Lower lobe of right lung (tissue), 2 donors: ENCODE measurements around the gene OCA2. TPM values are rescaled to one million over a fixed set of nuclear protein-coding genes. Genes with fewer than 3 reads are reported as not detected.
A peak's percentile ranks its signal among the peaks of the same experiment; 100 is the strongest.

Source experiments
- ATAC-seq, 2 donors: fragments of 200-7000 bp; cut with Tn5 transposase; one replicate each; pipeline ENCODE4 v1.9.1; 2020 to 2022; ENCODE audit warnings: mild to moderate bottlenecking in 2 of 2, moderate library complexity in 2 of 2
- DNase-seq: peaks from one replicate; pipeline ENCODE4 v3.0.0-alpha.2; 2020
- H3K27ac ChIP-seq: fragments of 200-600 bp; one replicate; pipeline ENCODE4 v1.8.0; 2022
- H3K27me3 ChIP-seq: fragments of 200-600 bp; one replicate; pipeline ENCODE4 v1.8.0; 2022; ENCODE audit warnings: low read depth
- H3K36me3 ChIP-seq: fragments of 200-600 bp; one replicate; pipeline ENCODE4 v1.8.0; 2022; ENCODE audit warnings: mild to moderate bottlenecking
- H3K4me1 ChIP-seq: fragments of 200-600 bp; one replicate; pipeline ENCODE4 v1.8.0; 2022
- H3K4me3 ChIP-seq: fragments of 200-600 bp; one replicate; pipeline ENCODE4 v1.8.0; 2022; ENCODE audit warnings: mild to moderate bottlenecking
- H3K9me3 ChIP-seq: fragments of 200-600 bp; one replicate; pipeline ENCODE4 v1.8.0; 2022
- CTCF ChIP-seq: fragments of 200-600 bp; IDR thresholded peaks from one replicate; pipeline ENCODE4 v1.8.0; 2022; ENCODE audit warnings: antibody characterized with exemption, mild to moderate bottlenecking
- intact Hi-C: fragments of 100-400 bp; cut with DNase I; formaldehyde crosslinking; loops from one replicate; pipeline ENCODE4 v1.11.0; 2022
- total RNA-seq: library from RNA; stranded (reverse); fragmentation: NEBNext Ultra II Directional; extraction: Animal tissue kit (Norgen Biotek cat#: 25700); gene quantifications from one replicate; pipeline ENCODE4 v1.2.1, GENCODE V29; 2021
- donor health status: DM: no; HTN: yes; CAD: no; lungs with severe emphysema.

Gene OCA2
- total RNA-seq, 1 donor from 2014 or later: 1.2 TPM

GRCh38 chr15:28096411-28096669 is 2.8 kb downstream of the OCA2 start:
- Histone ChIP-seq H3K4me3 (peak overlapping the region; percentile 59), H3K36me3 (no peaks in the 10 kb centered on the region), H3K27me3 (peaks cover 50% of the 10 kb centered on the region), H3K9me3 (peaks cover 4% of the 10 kb centered on the region), H3K27ac (peak overlapping the region; percentile 72), H3K4me1 (peaks cover 49% of the 10 kb centered on the region)
- intact Hi-C loops: no loop called here
- DNase-seq: no peak
- no peak for ATAC-seq
- no peak for TF ChIP-seq CTCF

DNA sequence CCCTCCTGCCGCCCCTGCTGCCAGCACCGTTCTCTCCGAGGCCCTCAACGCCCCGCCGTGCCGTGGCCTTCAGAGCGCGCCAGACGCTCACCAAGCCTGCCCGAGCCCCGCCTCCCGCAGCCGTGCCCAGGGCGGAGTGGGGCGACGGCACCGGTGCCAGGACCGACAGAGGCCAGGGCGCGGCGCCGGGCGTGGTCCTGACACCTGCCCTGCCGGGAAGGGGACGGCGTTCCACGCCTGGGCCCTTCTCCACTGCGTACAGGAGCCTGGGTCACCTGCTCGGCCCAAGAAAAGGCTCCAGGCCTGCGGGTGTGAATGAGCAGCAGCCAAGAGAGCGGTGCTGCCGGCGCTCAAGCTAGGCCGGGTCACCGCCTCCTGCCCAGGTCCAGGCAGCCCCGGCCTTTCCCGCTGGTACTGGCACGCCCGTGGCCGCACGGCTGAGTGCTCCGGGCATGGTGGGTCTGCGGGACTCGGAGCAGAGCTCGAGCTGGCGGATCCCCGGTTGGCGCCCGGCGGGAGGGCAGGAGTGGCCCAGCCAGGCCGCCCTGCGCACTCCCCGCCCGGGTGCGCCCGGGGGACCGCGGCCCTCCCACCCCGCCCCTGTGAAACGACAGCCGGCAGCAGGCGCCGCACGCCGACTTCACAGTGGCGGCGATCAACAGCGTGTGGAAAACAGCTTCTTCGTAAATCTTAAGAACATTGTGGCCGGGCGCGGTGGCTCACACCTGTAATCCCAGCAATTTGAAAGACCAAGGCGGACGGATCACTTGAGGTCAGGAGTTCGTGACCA is 4.2 kb downstream of the OCA2 start:
- H3K27ac ChIP-seq: peak overlapping the region; percentile 88
- peaks cover 45% of the 10 kb centered on the region for H3K27me3 ChIP-seq
- no peak for TF ChIP-seq CTCF
- intact Hi-C loops: no loop called here
- peak overlapping the region; percentile 59 for H3K4me3 ChIP-seq
- peaks cover 17% of the 10 kb centered on the region for H3K9me3 ChIP-seq
- DNase-seq (peak; percentile 90), ATAC-seq (peak; percentile 84 to 87)
- no peaks in the 10 kb centered on the region for H3K36me3 ChIP-seq
- peaks cover 49% of the 10 kb centered on the region for H3K4me1 ChIP-seq

DNA sequence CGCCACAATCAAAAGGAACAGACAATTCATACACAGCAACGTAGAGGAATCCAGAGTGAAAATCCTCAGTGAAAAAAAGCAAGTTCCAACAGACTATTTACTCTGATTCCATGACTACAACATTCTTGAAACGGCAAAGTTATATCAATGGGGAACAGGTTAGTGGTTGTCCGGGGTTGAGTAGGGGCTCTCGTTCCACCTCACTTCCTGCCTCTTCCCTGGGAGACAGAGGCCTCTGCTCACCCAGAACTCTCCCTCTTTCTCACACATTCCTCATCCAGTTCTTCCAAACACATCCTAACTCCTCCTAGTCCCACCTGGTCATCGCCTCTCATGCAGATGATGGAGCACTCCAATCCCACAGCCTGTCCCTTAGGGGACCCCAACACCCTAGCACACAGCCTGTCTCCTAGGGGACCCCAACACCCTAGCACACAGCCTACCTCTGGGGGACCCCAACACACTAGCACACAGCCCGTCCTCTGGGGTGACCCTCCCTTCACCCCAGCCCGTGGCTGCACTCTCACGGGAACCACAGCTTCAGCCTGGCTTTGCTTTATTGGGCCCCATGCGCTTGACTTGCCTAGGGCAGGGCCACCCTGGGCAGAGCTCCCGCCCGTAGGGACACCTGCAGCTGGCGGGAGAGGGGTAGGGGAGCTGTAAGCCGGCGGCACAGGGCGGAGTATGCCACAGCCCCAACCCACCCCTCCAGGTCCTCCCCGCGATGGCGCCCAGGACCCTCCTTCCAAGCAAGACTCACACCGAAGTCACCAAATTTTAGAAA is 5.2 kb downstream of the OCA2 start:
- intact Hi-C loops: no loop called here
- Histone ChIP-seq H3K36me3 (no peaks in the 10 kb centered on the region), H3K27me3 (peaks cover 45% of the 10 kb centered on the region), H3K27ac (no peak overlapping the region), H3K4me1 (peaks cover 42% of the 10 kb centered on the region), H3K4me3 (peak overlapping the region; percentile 59), H3K9me3 (peaks cover 17% of the 10 kb centered on the region)
- ATAC-seq (no peak), DNase-seq (no peak)
- no peak for TF ChIP-seq CTCF

DNA sequence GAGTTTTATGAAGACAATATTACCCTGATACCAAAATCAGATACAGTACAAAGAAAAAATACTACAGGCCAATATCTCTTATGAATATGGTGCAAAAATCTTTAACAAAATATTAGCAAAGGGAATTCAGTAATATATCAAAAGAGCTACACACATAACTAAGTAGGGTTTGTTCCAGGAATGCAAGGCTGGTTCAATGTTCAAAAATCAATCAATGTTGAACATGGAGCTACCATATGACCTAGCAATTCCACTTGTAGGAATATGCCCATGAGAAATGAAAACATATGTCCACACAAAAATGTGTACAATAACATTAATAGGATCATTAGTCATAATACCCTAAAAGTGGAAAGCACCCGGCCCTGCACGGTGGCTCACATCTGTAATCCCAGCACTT is 7.8 kb downstream of the OCA2 start:
- Histone ChIP-seq H3K36me3 (no peaks in the 10 kb centered on the region), H3K27me3 (peaks cover 25% of the 10 kb centered on the region), H3K27ac (no peak overlapping the region), H3K4me3 (no peak overlapping the region), H3K4me1 (peaks cover 20% of the 10 kb centered on the region), H3K9me3 (peaks cover 17% of the 10 kb centered on the region)
- no peak for DNase-seq
- intact Hi-C loops: no loop called here
- no peak for ATAC-seq
- TF ChIP-seq CTCF: no peak

DNA sequence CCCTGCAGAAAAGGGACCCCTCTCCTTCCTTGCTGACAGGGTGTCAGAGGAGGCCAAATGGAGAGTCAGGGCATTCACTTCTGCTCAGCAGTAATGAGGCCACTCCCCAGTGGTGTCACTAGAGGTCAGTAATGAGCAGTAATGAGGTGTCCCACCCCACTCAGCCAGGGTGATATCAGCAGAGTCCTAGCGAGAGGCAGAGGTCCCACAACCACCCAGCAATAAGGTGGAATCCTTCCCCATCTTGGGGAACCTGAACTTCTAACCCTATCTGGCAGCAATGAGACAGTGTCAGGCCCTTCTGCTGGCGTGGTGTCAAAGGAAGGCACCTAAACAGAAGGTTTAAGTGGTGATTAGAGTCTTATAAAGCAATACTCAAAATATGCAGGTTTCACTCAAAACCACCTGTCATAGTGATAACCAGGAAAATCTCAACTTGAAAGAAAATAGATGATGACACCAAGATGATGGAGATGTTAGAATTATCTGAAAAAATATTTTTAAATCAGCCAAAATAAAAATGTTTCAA is 12.9 kb downstream of the OCA2 start:
- no peak overlapping the region for H3K27ac ChIP-seq
- H3K27me3 ChIP-seq: no peaks in the 10 kb centered on the region
- no peaks in the 10 kb centered on the region for H3K4me1 ChIP-seq
- no peak overlapping the region for H3K4me3 ChIP-seq
- TF ChIP-seq CTCF: peak; percentile 76
- intact Hi-C loops: no loop called here
- DNase-seq: no peak
- no peaks in the 10 kb centered on the region for H3K36me3 ChIP-seq
- peak; percentile 97 to 98 for ATAC-seq
- peaks cover 12% of the 10 kb centered on the region for H3K9me3 ChIP-seq
